ENCODE data around the gene USF2. TPM values are rescaled to one million over a fixed set of nuclear protein-coding genes. Genes with fewer than 3 reads are reported as not detected.

The USF2 gene
- total RNA-seq, 3 donors from 2014 or later: 72.7 to 117 (median 77.3) TPM

DNA sequence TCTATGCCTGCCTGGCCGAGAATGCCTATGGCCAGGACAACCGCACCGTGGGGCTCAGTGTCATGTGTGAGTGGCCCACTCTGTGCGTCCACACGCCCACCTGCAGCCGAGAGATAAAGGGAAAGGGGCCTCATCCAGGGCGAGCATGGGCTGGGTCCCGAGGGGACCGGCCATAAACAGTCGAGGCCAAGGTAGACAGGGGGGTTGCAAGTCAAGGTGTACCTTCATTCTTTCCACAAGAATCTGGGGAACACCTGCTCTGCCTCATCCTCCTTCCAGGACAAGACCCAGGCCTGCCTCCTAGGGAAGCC is 31.5 kb downstream of the USF2 start:
- Histone ChIP-seq H3K4me3 (no peak overlapping the region), H3K36me3 (no peaks in the 10 kb centered on the region), H3K9me3 (no peaks in the 10 kb centered on the region), H3K27me3 (no peaks in the 10 kb centered on the region), H3K27ac (no peak overlapping the region), H3K4me1 (no peaks in the 10 kb centered on the region)
- intact Hi-C loops (cut with DNase I; ENCODE audit: low total_unique reads): no loop called here
- no peak for DNase-seq (ENCODE audit: low spot score in 2 of 2)
- TF ChIP-seq, protein P1, sequence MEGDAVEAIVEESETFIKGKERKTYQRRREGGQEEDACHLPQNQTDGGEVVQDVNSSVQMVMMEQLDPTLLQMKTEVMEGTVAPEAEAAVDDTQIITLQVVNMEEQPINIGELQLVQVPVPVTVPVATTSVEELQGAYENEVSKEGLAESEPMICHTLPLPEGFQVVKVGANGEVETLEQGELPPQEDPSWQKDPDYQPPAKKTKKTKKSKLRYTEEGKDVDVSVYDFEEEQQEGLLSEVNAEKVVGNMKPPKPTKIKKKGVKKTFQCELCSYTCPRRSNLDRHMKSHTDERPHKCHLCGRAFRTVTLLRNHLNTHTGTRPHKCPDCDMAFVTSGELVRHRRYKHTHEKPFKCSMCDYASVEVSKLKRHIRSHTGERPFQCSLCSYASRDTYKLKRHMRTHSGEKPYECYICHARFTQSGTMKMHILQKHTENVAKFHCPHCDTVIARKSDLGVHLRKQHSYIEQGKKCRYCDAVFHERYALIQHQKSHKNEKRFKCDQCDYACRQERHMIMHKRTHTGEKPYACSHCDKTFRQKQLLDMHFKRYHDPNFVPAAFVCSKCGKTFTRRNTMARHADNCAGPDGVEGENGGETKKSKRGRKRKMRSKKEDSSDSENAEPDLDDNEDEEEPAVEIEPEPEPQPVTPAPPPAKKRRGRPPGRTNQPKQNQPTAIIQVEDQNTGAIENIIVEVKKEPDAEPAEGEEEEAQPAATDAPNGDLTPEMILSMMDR (IDR thresholded peaks at IDR 0.05): no peak
- TF ChIP-seq POLR2AphosphoS5 (IDR thresholded peaks at IDR 0.05): no peak
- TF ChIP-seq POLR2A (IDR thresholded peaks at IDR 0.05): no peak

DNA sequence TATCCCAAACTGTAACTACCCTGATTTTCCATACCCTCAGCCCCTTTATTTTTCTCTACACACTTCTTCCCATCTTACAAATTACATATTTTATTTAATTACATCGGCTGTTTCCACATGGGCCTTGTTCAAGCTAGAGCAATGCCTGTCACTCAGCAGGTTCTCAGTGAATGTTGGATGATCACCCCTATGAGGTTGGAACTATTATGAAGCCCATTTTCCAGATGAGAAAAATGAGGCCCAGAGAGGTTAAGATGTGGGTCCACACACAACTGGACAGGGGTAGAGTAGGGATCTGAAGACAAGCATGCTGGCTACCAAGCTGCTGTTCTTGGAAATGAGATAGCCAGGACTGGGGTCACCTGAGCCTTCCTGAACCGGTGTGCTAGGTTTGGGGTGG is 33.2 kb downstream of the USF2 start:
- intact Hi-C loops (cut with DNase I; ENCODE audit: low total_unique reads): no loop called here
- TF ChIP-seq, protein P1 (IDR thresholded peaks at IDR 0.05): no peak
- TF ChIP-seq POLR2AphosphoS5 (IDR thresholded peaks at IDR 0.05): no peak
- TF ChIP-seq POLR2A (IDR thresholded peaks at IDR 0.05): no peak
- Histone ChIP-seq H3K27me3 (no peaks in the 10 kb centered on the region), H3K9me3 (no peaks in the 10 kb centered on the region), H3K27ac (no peak overlapping the region), H3K4me3 (no peak overlapping the region), H3K4me1 (no peaks in the 10 kb centered on the region), H3K36me3 (no peaks in the 10 kb centered on the region)
- no peak for DNase-seq (ENCODE audit: low spot score in 2 of 2)

DNA sequence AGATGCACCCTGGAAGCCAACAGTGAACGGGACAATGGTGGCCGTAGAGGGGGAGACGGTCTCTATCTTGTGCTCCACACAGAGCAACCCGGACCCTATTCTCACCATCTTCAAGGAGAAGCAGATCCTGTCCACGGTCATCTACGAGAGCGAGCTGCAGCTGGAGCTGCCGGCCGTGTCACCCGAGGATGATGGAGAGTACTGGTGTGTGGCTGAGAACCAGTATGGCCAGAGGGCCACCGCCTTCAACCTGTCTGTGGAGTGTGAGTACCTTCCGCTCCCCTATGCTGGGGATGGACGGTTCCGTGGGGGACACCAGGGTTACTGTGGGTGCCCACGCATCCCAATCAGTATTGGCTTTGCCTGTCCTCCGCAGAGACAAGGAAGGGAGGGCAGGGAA is 33.7 kb downstream of the USF2 start:
- Histone ChIP-seq H3K27ac (no peak overlapping the region), H3K27me3 (no peaks in the 10 kb centered on the region), H3K4me3 (no peak overlapping the region), H3K4me1 (no peaks in the 10 kb centered on the region), H3K9me3 (no peaks in the 10 kb centered on the region), H3K36me3 (no peaks in the 10 kb centered on the region)
- DNase-seq (ENCODE audit: low spot score in 2 of 2): no peak
- TF ChIP-seq POLR2AphosphoS5 (IDR thresholded peaks at IDR 0.05): no peak
- TF ChIP-seq, protein P1 (IDR thresholded peaks at IDR 0.05): no peak
- TF ChIP-seq POLR2A (IDR thresholded peaks at IDR 0.05): no peak
- intact Hi-C loops (cut with DNase I; ENCODE audit: low total_unique reads): no loop called here

DNA sequence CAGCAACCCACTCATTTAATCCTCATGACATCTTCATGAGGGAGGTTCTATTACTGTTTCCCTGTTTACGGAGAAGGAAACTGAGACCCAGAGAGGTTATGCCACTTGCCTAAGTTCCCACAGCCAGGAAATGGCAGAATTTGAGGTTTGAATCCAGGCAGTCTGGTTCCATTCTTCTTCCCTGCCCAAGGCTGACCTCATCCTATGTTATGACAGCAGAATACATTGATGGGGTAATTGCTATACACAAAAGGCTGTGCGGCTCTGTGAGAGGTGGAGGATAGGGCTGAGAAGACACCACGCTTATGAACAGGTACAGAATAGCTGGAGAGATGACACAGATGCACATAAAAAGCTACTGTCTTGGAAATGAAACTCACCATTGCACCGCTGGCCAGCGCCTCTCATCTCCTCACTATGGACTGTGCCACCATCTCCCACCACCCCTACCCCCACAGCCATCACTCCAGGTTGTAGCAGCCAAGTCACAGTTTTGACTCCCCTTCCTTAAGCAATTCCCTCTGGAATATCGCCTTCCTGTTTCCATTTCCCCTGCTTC is 34.7 kb downstream of the USF2 start:
- H3K4me1 ChIP-seq: no peaks in the 10 kb centered on the region
- H3K4me3 ChIP-seq: no peak overlapping the region
- DNase-seq (ENCODE audit: low spot score in 2 of 2): no peak
- no peaks in the 10 kb centered on the region for H3K9me3 ChIP-seq
- no peaks in the 10 kb centered on the region for H3K27me3 ChIP-seq
- intact Hi-C loops (cut with DNase I; ENCODE audit: low total_unique reads): no loop called here
- H3K27ac ChIP-seq: no peak overlapping the region
- H3K36me3 ChIP-seq: no peaks in the 10 kb centered on the region
- TF ChIP-seq, protein P1 (IDR thresholded peaks at IDR 0.05): no peak
- TF ChIP-seq POLR2A (IDR thresholded peaks at IDR 0.05): no peak
- no peak for TF ChIP-seq POLR2AphosphoS5 (IDR thresholded peaks at IDR 0.05)

DNA sequence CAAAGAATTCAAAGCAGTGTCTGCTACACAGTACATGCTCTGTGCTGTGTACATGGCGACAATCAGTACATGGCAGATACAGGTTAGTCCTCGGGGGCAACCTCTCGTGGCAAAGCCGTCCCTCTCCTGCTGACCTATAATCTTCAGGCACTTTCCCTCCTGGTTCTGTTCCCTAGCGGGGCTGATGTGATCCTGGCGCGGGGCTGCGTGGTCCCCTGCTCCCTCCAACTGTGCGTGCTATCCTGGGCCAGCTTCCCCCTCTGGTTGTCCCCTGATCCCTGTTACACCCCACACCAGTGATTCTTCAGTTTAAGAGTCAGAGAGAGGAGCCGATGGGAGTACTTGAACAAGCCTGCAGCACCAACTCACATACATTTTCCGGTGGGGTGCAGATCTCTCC is 35.3 kb downstream of the USF2 start:
- intact Hi-C loops (cut with DNase I; ENCODE audit: low total_unique reads): no loop called here
- no peak for DNase-seq (ENCODE audit: low spot score in 2 of 2)
- Histone ChIP-seq H3K27ac (no peak overlapping the region), H3K4me3 (no peak overlapping the region), H3K4me1 (no peaks in the 10 kb centered on the region), H3K36me3 (no peaks in the 10 kb centered on the region), H3K27me3 (no peaks in the 10 kb centered on the region), H3K9me3 (no peaks in the 10 kb centered on the region)
- TF ChIP-seq POLR2AphosphoS5 (IDR thresholded peaks at IDR 0.05): no peak
- TF ChIP-seq POLR2A (IDR thresholded peaks at IDR 0.05): no peak
- TF ChIP-seq, protein P1 (IDR thresholded peaks at IDR 0.05): no peak
